PC-9 (cell line): ENCODE measurements around the gene B3GAT3. TPM values are rescaled to one million over a fixed set of nuclear protein-coding genes. Genes with fewer than 3 reads are reported as not detected.
A peak's percentile ranks its signal among the peaks of the same experiment; 100 is the strongest.

Experiments used
- BruUV-seq: library from RNA; stranded (reverse); fragments of 400-500 nt; replicated peaks from 2 replicates; lab custom pipeline; 2021; lab: Mats Ljungman, UMichigan
- CTCF ChIA-PET: fragments of 300-600 bp; sonication (Branson Sonifier 250); formaldehyde crosslinking; loops from one replicate; lab custom pipeline; 2022; ENCODE audit warnings: antibody characterized with exemption; lab: Charles Lee
- POLR2A ChIA-PET: fragments of 300-600 bp; sonication (Branson Sonifier 250); formaldehyde crosslinking; loops from one replicate; lab custom pipeline; 2022; ENCODE audit warnings: antibody characterized with exemption; ENCODE audit not compliant: unreplicated experiment; lab: Charles Lee
- DNase-seq, 2 experiments: peaks; one replicate each; pipeline versions ENCODE4 v3.0.0 to v3.0.0-alpha.2; 2015 to 2022; ENCODE audit warnings: mixed read lengths in 1 of 2
- H2AFZ ChIP-seq: fragments of 200-600 bp; sonication (generic); 2 replicates; pipeline ENCODE4 v1.8.1; 2017; ENCODE audit warnings: antibody characterized with exemption
- H3F3A ChIP-seq: fragments of 200-600 bp; sonication (generic); 2 replicates; pipeline ENCODE4 v1.8.1; 2017; ENCODE audit warnings: antibody characterized with exemption, mild to moderate bottlenecking, low read depth; ENCODE audit not compliant: insufficient read depth
- H3K27ac ChIP-seq: fragments of 200-600 bp; sonication (generic); 2 replicates; pipeline ENCODE4 v1.6.1; 2016; ENCODE audit warnings: mixed run types
- H3K27me3 ChIP-seq: fragments of 200-600 bp; sonication (generic); 2 replicates; pipeline ENCODE4 v1.6.1; 2016; ENCODE audit warnings: low read depth, mixed run types; ENCODE audit not compliant: insufficient read depth
- H3K36me3 ChIP-seq: fragments of 200-600 bp; sonication (generic); 2 replicates; pipeline ENCODE4 v1.6.1; 2016; ENCODE audit warnings: low read depth, mixed run types
- H3K4me1 ChIP-seq: fragments of 200-600 bp; sonication (generic); replicated peaks from 2 replicates; pipeline ENCODE4 v1.6.1; 2016; ENCODE audit warnings: mixed run types; ENCODE audit not compliant: insufficient read depth
- H3K4me2 ChIP-seq: fragments of 200-600 bp; sonication (generic); 2 replicates; pipeline ENCODE4 v1.6.1; 2017; ENCODE audit warnings: mixed run types
- H3K4me3 ChIP-seq: fragments of 200-600 bp; sonication (generic); 2 replicates; pipeline ENCODE4 v1.6.1; 2016; ENCODE audit warnings: mixed run types
- H3K79me2 ChIP-seq: fragments of 200-600 bp; sonication (generic); 2 replicates; pipeline ENCODE4 v1.6.1; 2017; ENCODE audit warnings: low read depth, mixed run types
- H3K9me2 ChIP-seq: fragments of 200-600 bp; sonication (generic); 2 replicates; pipeline ENCODE4 v1.8.1; 2017; ENCODE audit warnings: mild to moderate bottlenecking; ENCODE audit not compliant: insufficient read depth
- H3K9me3 ChIP-seq: fragments of 200-600 bp; sonication (generic); 2 replicates; pipeline ENCODE4 v1.8.1; 2016; ENCODE audit warnings: low read depth; ENCODE audit not compliant: insufficient read depth
- H4K20me1 ChIP-seq: fragments of 200-600 bp; sonication (generic); 2 replicates; pipeline ENCODE4 v1.8.1; 2017; ENCODE audit not compliant: insufficient read depth
- CTCF ChIP-seq: fragments of 200-600 bp; sonication (generic); conservative IDR thresholded peaks from 2 replicates; pipeline ENCODE4 v1.6.1; 2017; ENCODE audit warnings: mixed run types, antibody characterized with exemption, mild to moderate bottlenecking, moderate library complexity
- EZH2 ChIP-seq: fragments of 200-600 bp; sonication (generic); IDR thresholded peaks from 2 replicates; pipeline ENCODE4 v1.8.0; 2017; ENCODE audit warnings: antibody characterized with exemption, low read depth
- intact Hi-C: fragments of 100-400 bp; cut with micrococcal nuclease; formaldehyde crosslinking; loops from one replicate; pipeline ENCODE4 v1.10.0; 2022; ENCODE audit not compliant: unreplicated experiment
- total RNA-seq: library from RNA; stranded (reverse); gene quantifications from 2 replicates; pipeline ENCODE4 v1.2.3, GENCODE V29; 2021

Gene B3GAT3
- total RNA-seq, 1 experiment from 2014 or later: 38.9 TPM

- Histone ChIP-seq H3K9me3 (no peaks in the 10 kb centered on the region), H3K4me2 (peak overlapping the region; percentile 37; the same call in 1 of the 2 replicates), H3K79me2 (peaks cover 61% of the 10 kb centered on the region), H3K36me3 (peaks cover 21% of the 10 kb centered on the region), H3K27me3 (no peaks in the 10 kb centered on the region), H3K4me1 (peaks cover 23% of the 10 kb centered on the region), H2AFZ (no peak overlapping the region), H3K9me2 (no peaks in the 10 kb centered on the region), H4K20me1 (peaks cover 5% of the 10 kb centered on the region; the same call in 1 of the 2 replicates), H3K27ac (no peak overlapping the region), H3K4me3 (no peak overlapping the region; the same call in 1 of the 2 replicates), H3F3A (peaks cover 23% of the 10 kb centered on the region)
- BruUV-seq: TSS peak; percentile 24
- no peak for DNase-seq
- CTCF ChIA-PET: interaction anchor here (0.5 kb wide), 1 partner anchor 47 kb away, joined by 8 read pairs; no protein-coding TSS in a partner anchor
- POLR2A ChIA-PET: no interaction called here
- TF ChIP-seq CTCF (no peak), EZH2 (no peak)
- intact Hi-C loops: loop anchor here (1.0 to 5.0 kb wide), 3 partner anchors 25 to 193 kb away; partner anchors contain the start of genes EML3 and ROM1
These were observed 25.2 kb upstream of the B3GAT3 start for GRCh38 chr11:62646825-62647608.

- CTCF ChIA-PET: interaction anchor here (0.5 to 0.8 kb wide), 4 partner anchors 19 to 209 kb away, joined by 3 to 8 read pairs (median 6); partner anchors contain the start of genes C11orf98, CSKMT and HNRNPUL2
These were observed 24.4 kb upstream of the B3GAT3 start, which contains the start of gene GANAB for GRCh38 chr11:62645946-62646824. GANAB (minus strand) TSS chr11:62646613; CDS start chr11:62646599, 14 bp downstream.

More at GRCh38 chr11:62645946-62646824, 24.4 kb upstream of the B3GAT3 start, which contains the start of gene GANAB:
- H4K20me1 ChIP-seq: peaks cover 5% of the 10 kb centered on the region; the same call in 1 of the 2 replicates
- H3K36me3 ChIP-seq: peaks cover 21% of the 10 kb centered on the region
- POLR2A ChIA-PET: interaction anchor here (0.6 to 0.9 kb wide), 5 partner anchors 19 to 125 kb away, joined by 4 to 13 read pairs (median 6); partner anchors contain the start of genes B3GAT3, C11orf98, CSKMT and HNRNPUL2
- peak; percentile 95 to 98 for DNase-seq
- H3K4me3 ChIP-seq: peak within 1 kb of the TSS; percentile 99
- TF ChIP-seq CTCF: no peak
- no peak for TF ChIP-seq EZH2
- peak within 1 kb of the TSS; percentile 48 for H3K27ac ChIP-seq
- H2AFZ ChIP-seq: peak within 1 kb of the TSS; percentile 79
- peaks cover 30% of the 10 kb centered on the region for H3F3A ChIP-seq
- peaks cover 15% of the 10 kb centered on the region; the same call in 1 of the 2 replicates for H3K4me1 ChIP-seq
- intact Hi-C loops: loop anchor here (1.0 to 5.0 kb wide), 3 partner anchors 24 to 194 kb away; partner anchors contain the start of genes EML3 and ROM1
- H3K9me2 ChIP-seq: no peaks in the 10 kb centered on the region
- H3K27me3 ChIP-seq: no peaks in the 10 kb centered on the region
- BruUV-seq: TSS peak; percentile 42
- H3K4me2 ChIP-seq: peak within 1 kb of the TSS; percentile 99
- H3K9me3 ChIP-seq: no peaks in the 10 kb centered on the region
- peaks cover 61% of the 10 kb centered on the region for H3K79me2 ChIP-seq
